ENCODE measurements around the gene LCN15.

The LCN15 gene

DNA sequence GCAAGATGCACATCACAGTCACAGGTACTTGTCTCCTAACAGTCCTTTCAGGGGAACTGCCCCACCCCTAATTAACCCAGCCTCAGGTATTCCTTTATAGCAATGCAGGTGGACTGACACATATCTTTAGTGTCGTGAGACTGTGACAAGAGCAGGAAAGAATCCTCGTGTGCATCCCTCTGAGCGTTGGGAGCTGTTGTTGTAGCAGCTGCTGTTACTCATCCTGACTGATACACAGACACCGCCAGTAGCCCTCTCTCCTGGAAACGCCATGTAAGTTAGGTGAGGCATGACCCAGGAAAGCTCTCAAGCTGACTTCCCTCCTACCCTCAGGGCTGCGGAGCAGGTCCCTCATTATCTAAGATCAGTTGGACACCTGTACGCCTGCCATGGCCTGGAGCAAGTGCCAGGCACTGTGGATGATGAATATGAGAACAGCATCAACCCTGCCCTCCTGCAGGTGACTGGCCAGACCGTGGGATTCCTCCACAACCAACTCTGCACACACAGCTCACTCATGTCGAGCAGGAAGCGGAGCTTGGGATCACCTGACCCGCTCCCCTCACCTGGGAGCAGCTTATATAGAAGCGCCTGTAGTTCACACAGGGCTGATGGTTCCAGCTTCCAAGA is 10.2 kb upstream of the LCN15 start:
- H3K27ac ChIP-seq, result no peak overlapping the region
- TF ChIP-seq, protein P1, sequence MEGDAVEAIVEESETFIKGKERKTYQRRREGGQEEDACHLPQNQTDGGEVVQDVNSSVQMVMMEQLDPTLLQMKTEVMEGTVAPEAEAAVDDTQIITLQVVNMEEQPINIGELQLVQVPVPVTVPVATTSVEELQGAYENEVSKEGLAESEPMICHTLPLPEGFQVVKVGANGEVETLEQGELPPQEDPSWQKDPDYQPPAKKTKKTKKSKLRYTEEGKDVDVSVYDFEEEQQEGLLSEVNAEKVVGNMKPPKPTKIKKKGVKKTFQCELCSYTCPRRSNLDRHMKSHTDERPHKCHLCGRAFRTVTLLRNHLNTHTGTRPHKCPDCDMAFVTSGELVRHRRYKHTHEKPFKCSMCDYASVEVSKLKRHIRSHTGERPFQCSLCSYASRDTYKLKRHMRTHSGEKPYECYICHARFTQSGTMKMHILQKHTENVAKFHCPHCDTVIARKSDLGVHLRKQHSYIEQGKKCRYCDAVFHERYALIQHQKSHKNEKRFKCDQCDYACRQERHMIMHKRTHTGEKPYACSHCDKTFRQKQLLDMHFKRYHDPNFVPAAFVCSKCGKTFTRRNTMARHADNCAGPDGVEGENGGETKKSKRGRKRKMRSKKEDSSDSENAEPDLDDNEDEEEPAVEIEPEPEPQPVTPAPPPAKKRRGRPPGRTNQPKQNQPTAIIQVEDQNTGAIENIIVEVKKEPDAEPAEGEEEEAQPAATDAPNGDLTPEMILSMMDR (conservative IDR thresholded peaks at IDR 0.05), result no peak

DNA sequence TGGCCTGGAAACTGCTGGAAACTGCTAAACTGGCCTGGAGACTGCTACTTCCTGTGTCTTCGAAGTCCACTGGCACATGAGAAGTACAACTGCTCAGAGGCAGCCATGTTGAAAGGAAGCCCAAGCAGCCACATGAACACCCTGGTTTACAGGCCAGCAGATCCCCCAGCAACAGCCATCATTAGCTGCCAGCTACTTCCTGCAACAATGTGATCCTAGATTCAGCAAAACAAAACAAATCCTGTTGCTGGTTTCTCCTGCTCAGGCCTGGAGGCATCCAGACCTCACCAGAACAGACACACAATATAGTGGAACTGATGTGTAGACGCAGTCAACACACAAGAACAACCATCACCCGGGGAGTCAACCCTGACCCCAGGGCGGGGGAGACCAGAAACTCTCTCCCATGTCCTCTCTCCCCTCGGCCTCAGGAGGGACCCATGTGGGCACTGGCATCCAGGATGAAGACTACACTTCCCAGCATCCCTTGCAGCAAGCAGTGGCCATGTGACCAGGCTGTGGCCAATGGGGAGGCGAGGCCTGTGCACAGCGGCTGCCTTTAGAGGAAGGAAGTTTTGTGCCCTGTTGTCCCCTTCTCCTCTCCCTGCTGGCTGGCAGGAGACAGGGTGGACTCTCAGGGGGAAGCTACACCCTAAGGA is 9.2 kb upstream of the LCN15 start:
- H3K27ac ChIP-seq, result no peak overlapping the region
- TF ChIP-seq, protein P1 (conservative IDR thresholded peaks at IDR 0.05), result no peak

DNA sequence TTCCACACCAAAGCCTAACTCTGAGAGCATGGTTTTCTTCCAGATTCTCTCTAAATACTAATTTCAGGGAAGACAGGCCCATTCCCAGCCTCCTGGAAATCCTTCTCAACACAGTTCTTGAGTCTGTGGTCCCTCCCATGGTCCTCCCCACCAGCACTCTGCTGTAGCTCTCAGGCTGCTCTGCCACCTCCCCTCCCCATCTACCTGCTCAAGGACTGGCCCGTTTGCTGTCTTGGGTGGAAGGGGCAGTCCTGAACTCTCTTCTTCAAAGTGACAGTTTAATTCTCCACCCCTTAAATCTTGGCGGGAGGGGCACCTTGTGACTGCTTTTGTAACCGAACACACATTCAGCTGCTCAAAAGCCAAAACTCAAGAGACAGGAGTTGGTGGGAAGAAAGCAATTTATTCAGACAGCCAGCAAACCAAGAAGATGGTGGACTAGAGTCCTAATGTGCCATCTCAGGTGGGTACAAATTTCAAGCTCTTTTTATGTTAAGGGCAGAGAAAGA is 7.6 kb upstream of the LCN15 start:
- TF ChIP-seq, protein P1 (conservative IDR thresholded peaks at IDR 0.05), result no peak

DNA sequence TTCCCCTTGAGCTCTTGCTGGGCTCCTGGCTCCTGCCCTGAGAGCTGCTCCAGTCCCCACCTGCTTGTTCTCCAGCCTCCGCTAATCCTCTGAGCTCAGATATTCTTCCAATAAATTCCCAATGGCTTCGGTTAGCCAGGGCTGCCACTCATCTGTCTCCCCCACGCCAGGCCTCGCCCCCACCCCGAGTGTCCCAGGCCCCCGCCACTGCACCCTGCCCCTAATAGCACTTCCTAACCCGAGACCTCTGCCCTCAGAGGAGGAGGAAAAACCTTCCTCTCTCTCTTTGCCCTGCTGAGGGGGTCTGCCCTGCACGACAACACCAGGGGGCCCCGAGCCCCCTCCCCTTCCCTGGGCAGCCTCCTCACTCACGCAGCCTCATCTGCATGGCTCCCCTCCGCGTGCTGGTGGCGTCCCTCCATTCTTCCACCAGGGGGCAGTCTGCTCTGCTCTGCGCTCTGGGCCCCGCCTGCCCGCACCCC is 5.4 kb upstream of the LCN15 start:
- H3K27ac ChIP-seq, result no peak overlapping the region
- TF ChIP-seq, protein P1 (conservative IDR thresholded peaks at IDR 0.05), result peak; percentile 69

More for the DNA sequence above, 7.6 kb upstream of the LCN15 start:
- H3K27ac ChIP-seq, result no peak overlapping the region

DNA sequence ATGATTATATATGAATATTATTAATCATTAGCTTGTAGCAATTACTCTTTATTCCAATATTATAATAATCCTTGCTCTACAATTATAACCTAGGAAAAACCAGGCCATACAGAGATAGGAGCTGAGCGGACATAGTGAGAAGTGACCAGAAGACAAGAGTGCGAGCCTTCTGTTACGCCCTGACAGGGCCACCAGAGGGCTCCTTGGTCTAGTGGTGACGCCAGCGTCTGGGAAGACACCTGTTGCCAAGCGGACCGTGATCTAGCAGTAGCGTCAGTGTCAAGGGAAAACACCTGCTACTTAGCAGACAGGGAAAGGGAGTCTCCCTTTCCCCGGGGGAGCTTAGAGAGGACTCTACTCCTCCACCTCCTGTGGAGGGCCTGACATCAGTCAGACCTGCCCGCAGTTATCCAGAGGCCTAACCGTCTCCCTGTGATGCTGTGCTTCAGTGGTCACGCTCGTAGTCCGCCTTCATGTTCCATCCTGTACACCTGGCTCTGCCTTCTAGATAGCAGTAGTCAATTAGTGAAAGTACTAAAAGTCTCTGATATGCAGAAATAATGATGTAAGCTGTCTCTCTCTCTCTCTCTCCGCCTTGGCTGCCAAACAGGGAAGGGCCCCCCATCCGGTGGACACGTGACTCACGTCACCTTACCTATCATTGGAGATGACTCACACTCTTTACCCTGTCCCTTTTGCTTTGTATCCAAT is 2.2 kb upstream of the LCN15 start:
- TF ChIP-seq, protein P1 (conservative IDR thresholded peaks at IDR 0.05), result peak; percentile 61
- H3K27ac ChIP-seq, result peak overlapping the region; percentile 50

DNA sequence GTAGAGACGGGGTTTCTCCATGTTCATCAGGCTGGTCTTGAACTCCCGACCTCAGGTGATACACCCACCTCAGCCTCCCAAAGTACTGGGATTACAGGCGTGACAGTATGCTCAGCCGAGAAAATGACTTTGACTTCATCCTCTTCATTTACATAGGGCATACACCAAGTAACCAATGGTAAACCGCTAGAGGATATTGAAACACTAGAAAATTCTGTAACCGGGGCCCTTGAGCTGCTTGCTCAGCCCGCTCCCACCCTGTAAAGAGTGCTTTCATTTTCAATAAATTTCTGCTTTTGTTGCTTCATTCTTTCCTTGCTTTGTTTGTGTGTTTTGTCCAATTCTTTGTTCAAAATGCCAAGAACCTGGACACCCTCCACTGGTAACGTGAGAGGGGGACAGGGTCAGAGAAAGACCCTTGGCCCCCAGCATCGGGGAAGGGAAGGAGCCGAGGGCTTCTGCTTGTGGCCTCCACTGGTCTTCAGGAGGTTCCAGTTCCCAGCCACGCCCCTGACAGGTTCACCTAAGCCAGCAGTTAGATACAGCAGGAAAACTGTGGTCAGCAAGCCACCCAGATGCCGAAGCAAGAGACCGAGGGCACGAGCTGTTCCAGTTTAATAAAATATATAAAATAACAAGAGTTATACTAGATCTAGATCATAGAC is 1.6 kb upstream of the LCN15 start:
- peak overlapping the region; percentile 50 for H3K27ac ChIP-seq

DNA sequence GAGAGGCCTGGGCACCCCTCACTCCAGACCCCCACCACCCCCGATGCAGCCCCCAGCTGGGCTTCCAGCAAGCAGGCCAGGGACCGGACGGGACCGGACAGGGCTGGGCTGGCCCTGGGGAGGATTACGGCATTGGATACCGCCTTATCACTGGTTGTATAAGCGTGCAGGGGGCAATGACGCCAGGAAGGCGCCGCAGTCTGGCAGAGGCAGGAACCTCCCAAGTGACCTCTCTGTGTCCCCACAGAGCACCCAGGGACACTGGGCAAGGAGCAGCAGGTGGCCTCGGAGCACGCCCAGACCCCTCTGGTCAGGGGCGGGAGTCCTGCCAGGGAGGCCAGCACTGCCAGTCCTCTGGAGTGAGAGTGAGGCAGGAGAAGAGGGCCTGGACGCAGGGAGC is 723 bp upstream of the LCN15 start:
- TF ChIP-seq, protein P1 (conservative IDR thresholded peaks at IDR 0.05), result no peak
- 0 out of 2 replicates have a peak overlapping the region, but pooled peaks have one; percentile 50 for H3K27ac ChIP-seq

Measured in VCaP (cell line).